Measurements from ENCODE around the gene HOMEZ. TPM values are rescaled to one million over a fixed set of nuclear protein-coding genes. Genes with fewer than 3 reads are reported as not detected.

HOMEZ gene
- total and polyA plus RNA-seq, 2 of the 8 experiments (the other 6 are each of a cell fraction or from before 2014, with no cell fraction given): 9.1 to 15.9 TPM

DNA sequence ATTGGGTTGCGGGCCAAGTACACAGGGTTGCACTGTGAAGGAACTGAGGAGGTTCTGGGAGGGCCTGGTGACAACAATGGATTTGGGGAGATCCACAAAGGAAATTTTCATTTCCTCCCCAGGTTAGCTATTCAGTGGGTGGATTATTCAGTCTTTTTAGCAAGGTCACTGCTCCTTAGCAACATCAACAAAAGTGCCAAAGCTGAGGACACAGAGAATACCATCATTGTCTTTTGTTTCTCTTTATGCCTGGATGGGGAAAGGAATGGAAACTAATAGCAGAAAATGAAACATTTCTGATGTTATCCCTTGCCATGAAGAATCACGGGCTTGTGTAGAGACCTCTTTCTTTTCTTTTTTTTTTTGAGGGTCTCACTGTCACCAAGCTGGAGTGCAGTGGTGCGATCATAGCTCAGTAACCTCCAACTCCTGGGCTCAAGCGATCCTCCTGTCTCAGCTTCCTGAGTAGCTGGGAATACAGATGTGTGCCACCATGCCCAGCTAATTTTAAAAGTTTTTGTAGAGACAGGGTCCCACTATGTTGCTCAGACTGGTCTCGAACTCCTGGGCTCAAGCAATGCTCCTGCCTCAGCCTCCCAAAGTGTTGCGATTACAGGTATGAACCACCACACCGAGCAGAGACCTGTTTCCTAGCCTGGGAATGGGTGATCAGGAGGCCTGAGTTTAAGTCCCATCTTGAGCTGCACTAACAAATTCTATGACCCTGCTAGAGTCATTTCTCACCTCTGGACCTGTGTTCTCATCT, 10.3 kb upstream of the HOMEZ start:
- Histone ChIP-seq H3K27me3 (replicated peaks in 1 of 4; ENCODE audit: control insufficient read depth in 3 of 4, extremely low read depth in 1 of 4, insufficient read depth in 3 of 4, low read length in 3 of 4) (peaks cover 42 to 77% (median 70%) of the 10 kb centered on the region in 4 experiments), H2BK120ac (replicated peaks; ENCODE audit: low read depth, low read length) (no peak overlapping the region), H3K9me3 (ENCODE audit: insufficient read depth in 2 of 2, low read depth in 1 of 2, low read length in 1 of 2) (no peaks in the 10 kb centered on the region), H3K23ac (ENCODE audit: insufficient read length) (no peak overlapping the region), H4K8ac (ENCODE audit: extremely low read depth, insufficient read depth, low read length) (no peak overlapping the region), H2BK5ac (ENCODE audit: low read depth, low read length) (no peak overlapping the region), H3K79me1 (ENCODE audit: low read depth, low read length) (no peaks in the 10 kb centered on the region), H2BK15ac (ENCODE audit: low read length) (no peak overlapping the region), H2BK20ac (ENCODE audit: low read length) (no peak overlapping the region), H4K5ac (ENCODE audit: insufficient read length, low read depth, low read length) (no peak overlapping the region), H3K27ac (ENCODE audit: low read depth, low read length) (no peak overlapping the region), H3K23me2 (ENCODE audit: low read depth, low read length) (peaks cover 5% of the 10 kb centered on the region; the same call in 1 of the 2 replicates), H3K18ac (ENCODE audit: extremely low read depth, low read length) (no peak overlapping the region), H2AFZ (ENCODE audit: low read length) (no peak overlapping the region), H3K4me1 (replicated peaks in 1 of 4; ENCODE audit: control insufficient read depth in 3 of 4, insufficient read depth in 4 of 4, low read length in 3 of 4) (peaks cover 0 to 4% (median 0%) of the 10 kb centered on the region in 4 experiments; a peak in 4 of 7 replicates), H2BK12ac (ENCODE audit: low read depth, low read length) (no peak overlapping the region), H3K4ac (replicated peaks; ENCODE audit: insufficient read length, low read depth, low read length) (no peak overlapping the region), H3K4me3 (ENCODE audit: extremely low read depth in 1 of 4, insufficient read depth in 2 of 4, low read depth in 3 of 4, low read length in 4 of 4) (no peak overlapping the region), H3K36me3 (ENCODE audit: control insufficient read depth in 2 of 4, insufficient read depth in 4 of 4, low read length in 3 of 4) (no peaks in the 10 kb centered on the region), H3K14ac (ENCODE audit: insufficient read length) (no peak overlapping the region), H2AK5ac (ENCODE audit: low read depth, low read length) (no peak overlapping the region), H3K4me2 (ENCODE audit: insufficient read depth in 1 of 2, low read depth in 2 of 2, low read length in 2 of 2) (no peak overlapping the region), H4K20me1 (replicated peaks in 1 of 2; ENCODE audit: control insufficient read depth in 1 of 2, insufficient read depth in 2 of 2, low read length in 2 of 2) (peaks cover 5 to 8% of the 10 kb centered on the region in 2 experiments), H3K79me2 (ENCODE audit: control insufficient read depth in 1 of 2, insufficient read depth in 2 of 2, low read length in 2 of 2) (no peaks in the 10 kb centered on the region), H4K91ac (replicated peaks; ENCODE audit: insufficient read length, low read length) (no peak overlapping the region), H3K9ac (replicated peaks in 1 of 4; ENCODE audit: extremely low read depth in 1 of 4, low read depth in 3 of 4, low read length in 3 of 4) (no peak overlapping the region; a peak in 1 of 7 replicates), H3K56ac (replicated peaks; ENCODE audit: insufficient read length, low read depth, low read length) (no peak overlapping the region)
- DNase-seq (ENCODE audit: low read depth in 1 of 2, low spot score in 2 of 2) (no peak), FAIRE-seq (no peak)
- ChIA-PET CTCF (ENCODE audit: partially characterized antibody) (interaction anchor here (0.6 to 7.2 kb wide), 21 partner anchors 9 to 224 kb away, joined by 3 to 42 read pairs (median 3); partner anchors contain the start of genes ACIN1, BCL2L2, C14orf119 and HOMEZ), POLR2A (ENCODE audit: partially characterized antibody) (no interaction called here)
- 91% methylated on average over 7 of the region's 7 CpGs; no CpG with 5 or more reads in 1 of the 2 experiments for WGBS, 2 experiments (ENCODE audit: extremely low coverage in 1 of 2, insufficient coverage in 1 of 2, insufficient read length in 1 of 2, insufficient replicate concordance in 2 of 2, low coverage in 1 of 2, low lambda C conversion rate in 2 of 2, missing lambda C conversion rate in 1 of 2)
- no peak for TF ChIP-seq MAFK (IDR thresholded peaks at IDR 0.05; ENCODE audit: low read depth, low read length)
- no peak for TF ChIP-seq SIN3A (conservative IDR thresholded peaks at IDR 0.05 in 1 of 2, IDR thresholded peaks at IDR 0.05 in 1 of 2; ENCODE audit: low read depth in 1 of 2, low read length in 2 of 2)
- no peak for TF ChIP-seq POLR2A (IDR thresholded peaks at IDR 0.05; ENCODE audit: control extremely low read depth in 1 of 2, low read depth in 2 of 2, low read length in 2 of 2)
- no peak for TF ChIP-seq CHD2 (IDR thresholded peaks at IDR 0.05; ENCODE audit: low read length)
- TF ChIP-seq KDM5A (IDR thresholded peaks at IDR 0.05; ENCODE audit: low read length): no peak
- no peak for TF ChIP-seq CBX8 (IDR thresholded peaks at IDR 0.05; ENCODE audit: borderline replicate concordance, low read depth, low read length)
- TF ChIP-seq KDM4A (IDR thresholded peaks at IDR 0.05; ENCODE audit: low read depth, low read length, severe bottlenecking): no peak
- no peak for TF ChIP-seq RAD21 (IDR thresholded peaks at IDR 0.05 in 1 of 2, conservative IDR thresholded peaks at IDR 0.05 in 1 of 2; ENCODE audit: low read depth in 2 of 2, low read length in 2 of 2)
- no peak for TF ChIP-seq RXRA (IDR thresholded peaks at IDR 0.05; ENCODE audit: insufficient read depth, low read depth, low read length)
- no peak for TF ChIP-seq TAF1 (IDR thresholded peaks at IDR 0.05; ENCODE audit: low read depth, low read length)
- TF ChIP-seq EGR1 (IDR thresholded peaks at IDR 0.05; ENCODE audit: borderline replicate concordance, low read depth, low read length): no peak
- TF ChIP-seq SIRT6 (IDR thresholded peaks at IDR 0.05; ENCODE audit: low read length): no peak
- TF ChIP-seq TCF12 (IDR thresholded peaks at IDR 0.05; ENCODE audit: low read depth, low read length): no peak

Data from H1 (cell line).